ENCODE data around the gene ERC1. TPM values are rescaled to one million over a fixed set of nuclear protein-coding genes. Genes with fewer than 3 reads are reported as not detected.
"Not testable (repeated sequence)": the region's sequence is repeated elsewhere in the genome, so short reads cannot be mapped to it uniquely, and the experiment has no call there.

Gene ERC1
- total RNA-seq, 1 experiment from 2014 or later: 40.4 TPM

DNA sequence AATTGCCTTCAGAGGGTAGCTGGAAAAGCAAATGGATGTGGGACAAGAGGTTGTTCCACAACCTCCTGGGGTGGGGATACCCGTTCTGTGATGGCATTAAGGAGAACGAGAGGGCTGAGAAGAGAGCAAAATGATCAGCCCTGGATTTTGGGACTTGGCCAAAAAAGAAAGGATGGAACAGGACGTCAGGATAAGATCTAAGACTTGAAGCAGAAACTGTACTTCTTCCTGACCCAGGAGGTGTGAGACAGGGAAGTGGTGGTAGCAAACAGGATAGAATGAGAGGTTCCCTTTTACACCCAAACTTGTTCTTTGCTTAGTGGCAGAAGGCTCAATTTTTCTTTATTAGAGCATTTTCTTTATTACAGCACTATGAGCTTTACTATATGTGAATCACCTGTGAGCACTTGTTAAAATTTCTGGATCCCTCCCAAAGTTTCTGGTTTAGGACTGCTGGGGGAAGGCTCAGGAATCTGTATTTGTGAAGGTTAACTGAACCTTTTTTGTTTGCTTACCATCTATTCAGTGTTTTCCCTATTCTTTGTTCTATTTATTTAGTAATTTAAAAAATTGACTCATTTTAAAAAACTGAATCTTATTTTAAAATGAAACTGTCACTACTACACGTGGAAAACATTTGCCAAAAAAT is 59.2 kb downstream of the ERC1 start:
- BruUV-seq (replicated peaks): no TSS peak
- no peak overlapping the region for H3K4me3 ChIP-seq (ENCODE audit: low read depth in 2 of 2, low read length in 2 of 2)
- no peak overlapping the region for H3K27ac ChIP-seq (ENCODE audit: low read length)
- in situ Hi-C loops (cut with HindIII; ENCODE audit: low pct_unique_long_range_greater_than_20kb, low sequenced_read_pairs): no loop called here
- no peak for DNase-seq (ENCODE audit: low read depth, low spot score)
- H3K27me3 ChIP-seq (ENCODE audit: control insufficient read depth, insufficient read depth, low read length): no peaks in the 10 kb centered on the region
- no peak for ATAC-seq
- CTCF ChIA-PET: no interaction called here
- intact Hi-C loops (cut with micrococcal nuclease; ENCODE audit: unreplicated experiment): no loop called here
- TF ChIP-seq POLR2AphosphoS5 (IDR thresholded peaks at IDR 0.05; ENCODE audit: low read depth, low read length): no peak
- TF ChIP-seq CTCF (IDR thresholded peaks at IDR 0.05): no peak
- no peak for TF ChIP-seq SIN3A (IDR thresholded peaks at IDR 0.05; ENCODE audit: borderline replicate concordance, insufficient read depth, low read depth, low read length)
- TF ChIP-seq TCF7L2 (IDR thresholded peaks at IDR 0.05; ENCODE audit: low read depth, low read length): no peak
- TF ChIP-seq, protein P1, sequence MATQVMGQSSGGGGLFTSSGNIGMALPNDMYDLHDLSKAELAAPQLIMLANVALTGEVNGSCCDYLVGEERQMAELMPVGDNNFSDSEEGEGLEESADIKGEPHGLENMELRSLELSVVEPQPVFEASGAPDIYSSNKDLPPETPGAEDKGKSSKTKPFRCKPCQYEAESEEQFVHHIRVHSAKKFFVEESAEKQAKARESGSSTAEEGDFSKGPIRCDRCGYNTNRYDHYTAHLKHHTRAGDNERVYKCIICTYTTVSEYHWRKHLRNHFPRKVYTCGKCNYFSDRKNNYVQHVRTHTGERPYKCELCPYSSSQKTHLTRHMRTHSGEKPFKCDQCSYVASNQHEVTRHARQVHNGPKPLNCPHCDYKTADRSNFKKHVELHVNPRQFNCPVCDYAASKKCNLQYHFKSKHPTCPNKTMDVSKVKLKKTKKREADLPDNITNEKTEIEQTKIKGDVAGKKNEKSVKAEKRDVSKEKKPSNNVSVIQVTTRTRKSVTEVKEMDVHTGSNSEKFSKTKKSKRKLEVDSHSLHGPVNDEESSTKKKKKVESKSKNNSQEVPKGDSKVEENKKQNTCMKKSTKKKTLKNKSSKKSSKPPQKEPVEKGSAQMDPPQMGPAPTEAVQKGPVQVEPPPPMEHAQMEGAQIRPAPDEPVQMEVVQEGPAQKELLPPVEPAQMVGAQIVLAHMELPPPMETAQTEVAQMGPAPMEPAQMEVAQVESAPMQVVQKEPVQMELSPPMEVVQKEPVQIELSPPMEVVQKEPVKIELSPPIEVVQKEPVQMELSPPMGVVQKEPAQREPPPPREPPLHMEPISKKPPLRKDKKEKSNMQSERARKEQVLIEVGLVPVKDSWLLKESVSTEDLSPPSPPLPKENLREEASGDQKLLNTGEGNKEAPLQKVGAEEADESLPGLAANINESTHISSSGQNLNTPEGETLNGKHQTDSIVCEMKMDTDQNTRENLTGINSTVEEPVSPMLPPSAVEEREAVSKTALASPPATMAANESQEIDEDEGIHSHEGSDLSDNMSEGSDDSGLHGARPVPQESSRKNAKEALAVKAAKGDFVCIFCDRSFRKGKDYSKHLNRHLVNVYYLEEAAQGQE (IDR thresholded peaks at IDR 0.05; ENCODE audit: insufficient read depth in 1 of 2, low read depth in 2 of 2, low read length in 1 of 2): no peak
- POLR2A ChIA-PET: no interaction called here
- H3K36me3 ChIP-seq (ENCODE audit: control insufficient read depth, insufficient read depth, low read length): no peaks in the 10 kb centered on the region; the same call in 1 of the 2 replicates
- H3K4me1 ChIP-seq (ENCODE audit: control insufficient read depth, insufficient read depth, low read length): no peaks in the 10 kb centered on the region; the same call in 1 of the 2 replicates
- H3K9me3 ChIP-seq (ENCODE audit: control insufficient read depth, insufficient read depth, low read depth, low read length): no peaks in the 10 kb centered on the region

GRCh38 chr12:1051672-1052071 is 60.6 kb downstream of the ERC1 start:
- BruUV-seq (replicated peaks); H3K4me1 ChIP-seq (ENCODE audit: control insufficient read depth, insufficient read depth, low read length); POLR2A ChIA-PET; H3K27me3 ChIP-seq (ENCODE audit: control insufficient read depth, insufficient read depth, low read length); ATAC-seq; intact Hi-C loops (cut with micrococcal nuclease; ENCODE audit: unreplicated experiment); DNase-seq (ENCODE audit: low read depth, low spot score); H3K9me3 ChIP-seq (ENCODE audit: control insufficient read depth, insufficient read depth, low read depth, low read length); H3K27ac ChIP-seq (ENCODE audit: low read length); H3K4me3 ChIP-seq (ENCODE audit: low read depth in 2 of 2, low read length in 2 of 2); H3K36me3 ChIP-seq (ENCODE audit: control insufficient read depth, insufficient read depth, low read length); CTCF ChIA-PET; in situ Hi-C loops (cut with HindIII; ENCODE audit: low pct_unique_long_range_greater_than_20kb, low sequenced_read_pairs): not testable (repeated sequence)

DNA sequence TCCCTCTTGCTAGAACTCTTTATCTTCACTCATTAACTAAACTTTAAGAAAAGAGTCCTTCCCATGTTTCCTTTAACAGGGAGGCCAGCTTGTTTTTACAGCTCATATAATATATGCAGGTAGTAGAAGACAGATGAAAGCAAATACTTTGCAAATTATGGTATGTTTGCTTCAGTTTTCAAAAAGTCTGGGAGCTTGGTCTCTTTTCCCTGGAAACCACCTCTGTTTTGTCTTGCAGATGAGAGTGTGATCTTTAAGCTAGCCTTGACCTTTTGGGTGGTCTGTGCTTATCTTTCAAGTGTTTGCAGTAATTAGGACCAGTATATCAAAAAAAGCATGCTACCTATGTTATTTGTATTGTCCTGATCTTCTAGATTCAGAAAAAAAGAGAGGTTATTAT is 62.7 kb downstream of the ERC1 start:
- ATAC-seq (no peak), DNase-seq (ENCODE audit: low read depth, low spot score) (no peak)
- intact Hi-C loops (cut with micrococcal nuclease; ENCODE audit: unreplicated experiment) (no loop called here), in situ Hi-C loops (cut with HindIII; ENCODE audit: low pct_unique_long_range_greater_than_20kb, low sequenced_read_pairs) (no loop called here)
- CTCF ChIA-PET: no interaction called here
- H3K9me3 ChIP-seq (ENCODE audit: control insufficient read depth, insufficient read depth, low read depth, low read length): no peaks in the 10 kb centered on the region; the same call in 1 of the 2 replicates
- H3K4me1 ChIP-seq (ENCODE audit: control insufficient read depth, insufficient read depth, low read length): no peaks in the 10 kb centered on the region
- H3K27ac ChIP-seq (ENCODE audit: low read length): no peak overlapping the region
- TF ChIP-seq TCF7L2 (IDR thresholded peaks at IDR 0.05; ENCODE audit: low read depth, low read length): no peak
- TF ChIP-seq CTCF (IDR thresholded peaks at IDR 0.05): no peak
- no peak for TF ChIP-seq SIN3A (IDR thresholded peaks at IDR 0.05; ENCODE audit: borderline replicate concordance, insufficient read depth, low read depth, low read length)
- TF ChIP-seq, protein P1 (IDR thresholded peaks at IDR 0.05; ENCODE audit: insufficient read depth in 1 of 2, low read depth in 2 of 2, low read length in 1 of 2): no peak
- TF ChIP-seq POLR2AphosphoS5 (IDR thresholded peaks at IDR 0.05; ENCODE audit: low read depth, low read length): no peak
- POLR2A ChIA-PET: no interaction called here
- BruUV-seq (replicated peaks): no TSS peak
- H3K27me3 ChIP-seq (ENCODE audit: control insufficient read depth, insufficient read depth, low read length): no peaks in the 10 kb centered on the region
- H3K36me3 ChIP-seq (ENCODE audit: control insufficient read depth, insufficient read depth, low read length): no peaks in the 10 kb centered on the region
- no peak overlapping the region for H3K4me3 ChIP-seq (ENCODE audit: low read depth in 2 of 2, low read length in 2 of 2)
